ENCODE results near the gene RCVRN. TPM values are rescaled to one million over a fixed set of nuclear protein-coding genes. Genes with fewer than 3 reads are reported as not detected.

RCVRN gene
- total RNA-seq, 6 experiments from 2014 or later = not detected

- H3K4me3 ChIP-seq = no peak overlapping the region
- TF ChIP-seq POLR2A (IDR thresholded peaks at IDR 0.05) (no peak), CTCF (IDR thresholded peaks at IDR 0.05) (no peak)
- H3K9me3 ChIP-seq = no peaks in the 10 kb centered on the region
- DNase-seq = no peak
- no peaks in the 10 kb centered on the region for H3K27me3 ChIP-seq
- H3K27ac ChIP-seq = no peak overlapping the region
- H3K36me3 ChIP-seq = no peaks in the 10 kb centered on the region
- no peak for ATAC-seq
- no peaks in the 10 kb centered on the region for H3K4me1 ChIP-seq
- intact Hi-C loops (cut with DNase I) = no loop called here
Observed at GRCh38 chr17:9895923-9896322, 9.1 kb downstream of the RCVRN start.

- no peak overlapping the region for H3K4me3 ChIP-seq
- WGBS (ENCODE audit: insufficient coverage, low coverage, low lambda C conversion rate, missing lambda C conversion rate) = 63% methylated on average over 3 of the region's 3 CpGs
- H3K27ac ChIP-seq = no peak overlapping the region
- DNase-seq (no peak), ATAC-seq (no peak)
- no peaks in the 10 kb centered on the region for H3K27me3 ChIP-seq
- H3K36me3 ChIP-seq = no peaks in the 10 kb centered on the region
- no peaks in the 10 kb centered on the region for H3K4me1 ChIP-seq
- no peaks in the 10 kb centered on the region for H3K9me3 ChIP-seq
- no peak for TF ChIP-seq POLR2A (IDR thresholded peaks at IDR 0.05)
- no peak for TF ChIP-seq CTCF (IDR thresholded peaks at IDR 0.05)
- intact Hi-C loops (cut with DNase I) = no loop called here
Observed at GRCh38 chr17:9894231-9894630, 10.8 kb downstream of the RCVRN start.

- Histone ChIP-seq H3K36me3 (no peaks in the 10 kb centered on the region), H3K27ac (no peak overlapping the region), H3K9me3 (no peaks in the 10 kb centered on the region), H3K27me3 (no peaks in the 10 kb centered on the region), H3K4me1 (no peaks in the 10 kb centered on the region), H3K4me3 (no peak overlapping the region)
- DNase-seq (no peak), ATAC-seq (no peak)
- no peak for TF ChIP-seq POLR2A (IDR thresholded peaks at IDR 0.05)
- TF ChIP-seq CTCF (IDR thresholded peaks at IDR 0.05) = no peak
- intact Hi-C loops (cut with DNase I) = no loop called here
- WGBS (ENCODE audit: insufficient coverage, low coverage, low lambda C conversion rate, missing lambda C conversion rate) = 62% methylated on average over 3 of the region's 3 CpGs
Observed at GRCh38 chr17:9893411-9894012, 11.6 kb downstream of the RCVRN start.

- intact Hi-C loops (cut with DNase I) = no loop called here
- ATAC-seq (peak in 2 of 4 donors; percentile 39 to 53), DNase-seq (no peak)
- no peak overlapping the region for H3K4me3 ChIP-seq
- H3K9me3 ChIP-seq = no peaks in the 10 kb centered on the region
- no peaks in the 10 kb centered on the region for H3K36me3 ChIP-seq
- H3K4me1 ChIP-seq = no peaks in the 10 kb centered on the region
- no peak overlapping the region for H3K27ac ChIP-seq
- no peak for TF ChIP-seq POLR2A (IDR thresholded peaks at IDR 0.05)
- TF ChIP-seq CTCF (IDR thresholded peaks at IDR 0.05) = peak in 3 of 4 donors; percentile 16 to 42 (median 29)
- WGBS (ENCODE audit: insufficient coverage, low coverage, low lambda C conversion rate, missing lambda C conversion rate) = 22% methylated on average over 1 of the region's 2 CpGs
- H3K27me3 ChIP-seq = no peaks in the 10 kb centered on the region
Observed at GRCh38 chr17:9890124-9890523, 14.9 kb downstream of the RCVRN start.

- 52% methylated on average over 3 of the region's 8 CpGs for WGBS (ENCODE audit: insufficient coverage, low coverage, low lambda C conversion rate, missing lambda C conversion rate)
- no peak for TF ChIP-seq CTCF (IDR thresholded peaks at IDR 0.05)
- no peak for TF ChIP-seq POLR2A (IDR thresholded peaks at IDR 0.05)
- intact Hi-C loops (cut with DNase I) = no loop called here
Observed at GRCh38 chr17:9887508-9887907, 17.6 kb downstream of the RCVRN start.

More at GRCh38 chr17:9887508-9887907, 17.6 kb downstream of the RCVRN start:
- no peaks in the 10 kb centered on the region for H3K36me3 ChIP-seq
- H3K4me1 ChIP-seq = no peaks in the 10 kb centered on the region
- H3K27ac ChIP-seq = no peak overlapping the region
- H3K4me3 ChIP-seq = no peak overlapping the region
- no peaks in the 10 kb centered on the region for H3K27me3 ChIP-seq
- ATAC-seq (no peak), DNase-seq (no peak)
- H3K9me3 ChIP-seq = peaks cover 0 to 10% (median 0%) of the 10 kb centered on the region in 4 donors

All from right lobe of liver (tissue), 6 donors.